ENCODE data around the gene HMGCS2. TPM values are rescaled to one million over a fixed set of nuclear protein-coding genes. Genes with fewer than 3 reads are reported as not detected.
"Not testable (repeated sequence)": the region's sequence is repeated elsewhere in the genome, so short reads cannot be mapped to it uniquely, and the experiment has no call there.

HMGCS2 gene
- total RNA-seq, 4 donors from 2014 or later = 0.83 to 1.1 TPM; not detected in 2

DNA sequence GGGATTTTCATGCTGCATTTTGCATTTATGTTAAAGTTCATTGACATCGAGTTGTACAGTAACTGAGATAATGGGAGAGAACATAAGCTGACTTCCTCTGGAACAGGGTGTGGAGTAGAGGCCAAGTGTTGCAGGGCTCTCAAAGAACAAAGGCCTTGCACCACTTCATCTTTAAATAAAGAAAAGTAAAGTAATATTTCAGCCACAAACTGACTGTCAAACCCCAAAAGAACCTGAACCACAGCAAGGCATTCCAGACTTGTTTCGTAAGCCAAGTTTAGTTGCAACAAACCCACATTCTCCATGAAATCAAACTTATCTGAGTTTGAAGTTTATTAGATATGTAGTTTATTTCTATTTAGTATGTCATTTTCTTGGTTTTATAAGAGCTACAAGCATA is 19.1 kb upstream of the HMGCS2 start:
- TF ChIP-seq POLR2A (IDR thresholded peaks at IDR 0.05; ENCODE audit: low read depth) (no peak), CTCF (IDR thresholded peaks at IDR 0.05) (no peak), EP300 (IDR thresholded peaks at IDR 0.05) (no peak), POLR2AphosphoS5 (IDR thresholded peaks at IDR 0.05) (no peak)
- peaks cover 0 to 31% (median 5%) of the 10 kb centered on the region in 4 donors for H3K4me1 ChIP-seq
- H3K27ac ChIP-seq (replicated peaks in 1 of 4) = no peak overlapping the region
- intact Hi-C loops (cut with DNase I) = no loop called here
- no peaks in the 10 kb centered on the region for H3K27me3 ChIP-seq
- no peak overlapping the region for H3K4me3 ChIP-seq
- H3K36me3 ChIP-seq = no peaks in the 10 kb centered on the region
- peak; percentile 10 for DNase-seq (ENCODE audit: extremely low spot score)
- H3K9me3 ChIP-seq = no peaks in the 10 kb centered on the region
- 35% methylated on average over 2 of the region's 2 CpGs for WGBS

DNA sequence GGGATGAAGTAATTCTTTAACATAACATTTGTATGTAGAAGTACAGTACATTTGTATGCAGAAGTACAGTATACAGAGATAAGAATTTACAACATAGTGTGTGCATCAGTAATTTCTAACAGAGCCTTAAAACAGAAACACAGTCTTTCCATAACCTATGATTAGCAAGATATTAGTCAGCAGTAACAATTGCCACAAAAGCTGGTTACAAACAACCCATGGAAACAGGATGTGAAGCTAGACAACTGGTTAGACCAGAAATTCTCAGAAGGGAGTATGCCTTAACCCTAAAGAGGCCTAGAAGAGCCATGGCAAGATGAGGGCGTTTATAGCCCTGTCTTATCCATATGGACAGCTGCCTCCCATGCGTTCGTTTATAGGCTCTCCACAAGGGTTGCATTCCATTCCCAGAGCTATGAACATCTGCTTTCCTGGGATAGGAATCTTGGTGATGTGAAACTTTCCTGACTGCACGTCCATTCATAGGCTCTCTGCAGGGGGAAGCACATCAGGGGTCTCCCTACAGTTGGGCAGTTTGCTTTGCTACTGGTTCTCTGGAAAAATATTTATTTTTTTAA is 17.9 kb upstream of the HMGCS2 start:
- H3K4me1 ChIP-seq = peaks cover 0 to 31% (median 5%) of the 10 kb centered on the region in 4 donors
- H3K4me3 ChIP-seq; H3K27me3 ChIP-seq; H3K9me3 ChIP-seq; H3K36me3 ChIP-seq; H3K27ac ChIP-seq (replicated peaks in 1 of 4); intact Hi-C loops (cut with DNase I): not testable (repeated sequence)
- peak; percentile 19 for DNase-seq (ENCODE audit: extremely low spot score)
- WGBS = 61% methylated on average over 4 of the region's 4 CpGs

GRCh38 chr1:119786046-119786445 is 17.3 kb upstream of the HMGCS2 start:
- H3K4me1 ChIP-seq = peaks cover 0 to 31% (median 5%) of the 10 kb centered on the region in 4 donors
- H3K36me3 ChIP-seq; H3K9me3 ChIP-seq; H3K4me3 ChIP-seq; H3K27ac ChIP-seq (replicated peaks in 1 of 4); intact Hi-C loops (cut with DNase I); H3K27me3 ChIP-seq: not testable (repeated sequence)
- DNase-seq (ENCODE audit: extremely low spot score) = peak; percentile 19
- WGBS = 64% methylated on average over 7 of the region's 7 CpGs

DNA sequence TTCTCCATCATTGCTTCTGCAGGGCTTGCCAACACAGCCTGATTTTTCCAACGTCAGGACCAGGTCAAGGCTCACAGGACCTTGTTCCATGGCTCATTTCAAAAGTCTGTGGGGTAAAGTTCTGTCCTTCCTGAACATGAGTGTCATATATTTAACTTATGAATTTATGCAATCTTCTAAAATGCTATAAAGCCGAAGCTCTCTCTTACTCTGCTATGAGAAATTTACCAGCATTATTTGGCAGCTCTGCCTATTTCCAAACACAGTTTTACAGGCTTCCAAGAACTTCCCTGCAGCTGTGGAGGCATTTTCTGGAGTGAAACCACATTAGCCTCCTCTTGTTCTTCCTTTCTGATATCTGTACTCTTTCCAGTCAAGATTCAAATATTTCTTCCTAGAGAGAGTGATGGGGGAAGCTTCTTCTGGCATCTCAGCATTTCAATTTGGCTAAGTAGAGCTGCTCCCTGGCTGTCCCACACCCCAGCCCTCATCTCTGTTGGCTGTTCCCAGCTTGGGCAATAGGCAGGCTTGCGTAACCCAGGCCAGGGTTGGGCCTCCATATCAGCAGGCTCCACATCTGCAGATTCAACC is 15.6 kb upstream of the HMGCS2 start:
- Histone ChIP-seq H3K4me3 (no peak overlapping the region), H3K36me3 (no peaks in the 10 kb centered on the region), H3K27ac (replicated peaks in 1 of 4) (peak overlapping the region in 1 of 4 donors; percentile 13), H3K9me3 (no peaks in the 10 kb centered on the region), H3K4me1 (peaks cover 0 to 41% (median 15%) of the 10 kb centered on the region in 4 donors), H3K27me3 (no peaks in the 10 kb centered on the region)
- intact Hi-C loops (cut with DNase I) = no loop called here
- TF ChIP-seq EP300 (IDR thresholded peaks at IDR 0.05) = no peak
- TF ChIP-seq POLR2A (IDR thresholded peaks at IDR 0.05; ENCODE audit: low read depth) = no peak
- TF ChIP-seq POLR2AphosphoS5 (IDR thresholded peaks at IDR 0.05) = peak in 1 of 2 donors; percentile 18
- no peak for TF ChIP-seq CTCF (IDR thresholded peaks at IDR 0.05)
- WGBS = 62% methylated on average over 3 of the region's 3 CpGs
- DNase-seq (ENCODE audit: extremely low spot score) = peak; percentile 88

GRCh38 chr1:119783354-119784185 is 14.9 kb upstream of the HMGCS2 start:
- H3K36me3 ChIP-seq = no peaks in the 10 kb centered on the region
- H3K27me3 ChIP-seq = no peaks in the 10 kb centered on the region
- intact Hi-C loops (cut with DNase I) = no loop called here
- WGBS = 76% methylated on average over 6 of the region's 6 CpGs
- H3K9me3 ChIP-seq = no peaks in the 10 kb centered on the region
- no peak overlapping the region for H3K4me3 ChIP-seq
- H3K27ac ChIP-seq (replicated peaks in 1 of 4) = peak overlapping the region in 1 of 4 donors; percentile 13
- DNase-seq (ENCODE audit: extremely low spot score) = peak; percentile 64
- TF ChIP-seq POLR2A (IDR thresholded peaks at IDR 0.05; ENCODE audit: low read depth) (no peak), EP300 (IDR thresholded peaks at IDR 0.05) (no peak), CTCF (IDR thresholded peaks at IDR 0.05) (no peak), POLR2AphosphoS5 (IDR thresholded peaks at IDR 0.05) (no peak)
- H3K4me1 ChIP-seq = peaks cover 0 to 42% (median 15%) of the 10 kb centered on the region in 4 donors
